Tibial nerve (tissue), 4 donors: ENCODE data around the gene APOBEC3B. TPM values are rescaled to one million over a fixed set of nuclear protein-coding genes. Genes with fewer than 3 reads are reported as not detected.
A peak's percentile ranks its signal among the peaks of the same experiment; 100 is the strongest.
"Not testable (repeated sequence)": the region's sequence is repeated elsewhere in the genome, so short reads cannot be mapped to it uniquely, and the experiment has no call there.

Experiments used
- DNase-seq, 2 donors: peaks; one replicate each; pipeline ENCODE4 v3.0.0-alpha.2; 2019; ENCODE audit warnings: low spot score in 2 of 2
- H3K27ac ChIP-seq, 4 donors: fragments of 200-600 bp; sonication (generic) in 3 of 4; one replicate each; pipeline ENCODE4 v1.5.1; 2017 to 2019; ENCODE audit warnings: mild to moderate bottlenecking in 1 of 4
- H3K27me3 ChIP-seq, 2 donors: fragments of 200-600 bp; sonication (generic) in 1 of 2; one replicate each; pipeline versions ENCODE4 v1.5.1 to v1.6.0; 2017 to 2019
- H3K36me3 ChIP-seq, 3 donors: fragments of 200-600 bp; sonication (generic); one replicate each; pipeline ENCODE4 v1.5.1; 2018 to 2019
- H3K4me1 ChIP-seq, 4 donors: fragments of 200-600 bp; sonication (generic) in 3 of 4; one replicate each; pipeline ENCODE4 v1.5.1; 2017 to 2019
- H3K4me3 ChIP-seq, 4 donors: fragments of 200-600 bp; sonication (generic) in 3 of 4; one replicate each; pipeline ENCODE4 v1.5.1; 2017 to 2019; ENCODE audit warnings: mild to moderate bottlenecking in 1 of 4, moderate library complexity in 1 of 4
- H3K9me3 ChIP-seq, 4 donors: fragments of 200-600 bp; sonication (generic) in 3 of 4; one replicate each; pipeline ENCODE4 v1.5.1; 2017 to 2019
- EP300 ChIP-seq, 2 donors: sonication (generic); formaldehyde crosslinking; IDR thresholded peaks; one replicate each; pipeline ENCODE4 v1.6.1; 2017; ENCODE audit warnings: antibody characterized with exemption in 2 of 2, mild to moderate bottlenecking in 1 of 2
- POLR2A ChIP-seq, 2 donors: fragments of 450-650 bp; IDR thresholded peaks; one replicate each; pipeline ENCODE4 v1.6.1; 2017; ENCODE audit warnings: antibody characterized with exemption in 2 of 2, mild to moderate bottlenecking in 2 of 2, moderate library complexity in 2 of 2
- WGBS, 2 donors: methylation state at CpG; one replicate each; pipeline ENCODE4 v1.1.5; 2018; 5-methylcytosine and 5-hydroxymethylcytosine counted together
- total RNA-seq, 4 donors: library from RNA; depleted of rRNA; stranded (reverse); fragments of >200 nt; gene quantifications; one replicate each; pipeline ENCODE4 v1.1.0, GENCODE V29; 2016
- TF ChIP-seq, protein P1 (sequence below), 5 experiments: fragments of 200-600 bp in 3 of 5; fragments of 450-650 bp in 2 of 5; sonication (generic) in 3 of 5; IDR thresholded peaks; one replicate each; pipeline ENCODE4 v1.5.1; 2016 to 2019; ENCODE audit warnings: antibody characterized with exemption in 5 of 5, mild to moderate bottlenecking in 3 of 5, moderate library complexity in 2 of 5

APOBEC3B gene
- total RNA-seq, 4 donors from 2014 or later = 0.39 to 3.3 (median 0.60) TPM; not detected in 1

DNA sequence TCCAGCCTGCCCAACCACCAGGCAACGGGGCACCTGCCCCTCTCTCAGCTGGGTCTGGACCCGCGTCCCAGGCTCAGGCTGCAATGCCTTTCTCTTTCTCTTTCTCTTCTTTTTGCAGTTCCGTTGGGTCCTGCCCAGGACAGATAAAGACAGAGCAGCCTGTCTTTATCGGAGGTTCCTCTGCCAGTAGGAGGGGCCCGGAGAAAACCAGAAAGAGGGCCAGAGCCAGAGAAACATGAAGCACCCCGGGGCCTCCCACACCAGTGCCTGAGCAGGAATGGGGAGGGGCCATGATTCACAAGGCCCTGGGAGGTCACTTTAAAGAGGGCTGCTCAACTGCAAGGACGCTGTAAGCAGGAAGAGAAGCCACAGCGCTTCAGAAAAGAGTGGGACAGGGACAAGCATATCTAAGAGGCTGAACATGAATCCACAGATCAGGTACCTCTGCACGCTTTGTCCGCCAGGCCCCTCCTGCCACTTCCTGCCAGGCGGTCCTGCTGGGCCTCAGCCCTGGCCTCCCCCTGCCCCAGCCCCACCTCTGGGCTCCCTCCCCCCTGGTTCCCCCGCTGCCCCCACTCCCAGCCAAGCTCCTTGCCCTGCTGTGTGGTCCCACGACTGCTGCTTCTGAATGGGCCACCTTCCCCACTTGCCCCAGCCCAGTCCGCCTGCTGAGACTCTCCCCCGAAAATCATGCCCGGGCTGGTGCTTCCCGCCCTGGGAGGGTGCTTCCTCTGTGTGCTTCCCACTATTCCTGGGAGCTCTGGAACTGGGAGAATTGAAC is 32.0 kb downstream of the APOBEC3B start, which contains the start of gene APOBEC3C:
Gene APOBEC3C, plus strand, starts transcription at position 316 of the 781 bp plus-strand sequence. Its CDS starts 106 bp downstream, at position 422.
- Histone ChIP-seq H3K4me3 (peak within 1 kb of the TSS; percentile 30 to 59 (median 39)), H3K9me3 (no peaks in the 10 kb centered on the region), H3K27me3 (no peaks in the 10 kb centered on the region), H3K36me3 (peaks cover 0 to 8% (median 0%) of the 10 kb centered on the region in 3 donors), H3K27ac (peak within 1 kb of the TSS; percentile 32 to 90 (median 84)), H3K4me1 (peaks cover 0 to 22% (median 12%) of the 10 kb centered on the region in 4 donors)
- peak; percentile 56 to 74 for TF ChIP-seq POLR2A (IDR thresholded peaks at IDR 0.05)
- TF ChIP-seq, protein P1, sequence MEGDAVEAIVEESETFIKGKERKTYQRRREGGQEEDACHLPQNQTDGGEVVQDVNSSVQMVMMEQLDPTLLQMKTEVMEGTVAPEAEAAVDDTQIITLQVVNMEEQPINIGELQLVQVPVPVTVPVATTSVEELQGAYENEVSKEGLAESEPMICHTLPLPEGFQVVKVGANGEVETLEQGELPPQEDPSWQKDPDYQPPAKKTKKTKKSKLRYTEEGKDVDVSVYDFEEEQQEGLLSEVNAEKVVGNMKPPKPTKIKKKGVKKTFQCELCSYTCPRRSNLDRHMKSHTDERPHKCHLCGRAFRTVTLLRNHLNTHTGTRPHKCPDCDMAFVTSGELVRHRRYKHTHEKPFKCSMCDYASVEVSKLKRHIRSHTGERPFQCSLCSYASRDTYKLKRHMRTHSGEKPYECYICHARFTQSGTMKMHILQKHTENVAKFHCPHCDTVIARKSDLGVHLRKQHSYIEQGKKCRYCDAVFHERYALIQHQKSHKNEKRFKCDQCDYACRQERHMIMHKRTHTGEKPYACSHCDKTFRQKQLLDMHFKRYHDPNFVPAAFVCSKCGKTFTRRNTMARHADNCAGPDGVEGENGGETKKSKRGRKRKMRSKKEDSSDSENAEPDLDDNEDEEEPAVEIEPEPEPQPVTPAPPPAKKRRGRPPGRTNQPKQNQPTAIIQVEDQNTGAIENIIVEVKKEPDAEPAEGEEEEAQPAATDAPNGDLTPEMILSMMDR (IDR thresholded peaks at IDR 0.05) = peak in 1 of 5 experiments; percentile 10
- TF ChIP-seq EP300 (IDR thresholded peaks at IDR 0.05) = peak in 1 of 2 donors; percentile 79
- 3 to 7% methylated on average over 16 to 17 of the region's 18 CpGs for WGBS, 2 donors
- peak; percentile 71 to 83 for DNase-seq

DNA sequence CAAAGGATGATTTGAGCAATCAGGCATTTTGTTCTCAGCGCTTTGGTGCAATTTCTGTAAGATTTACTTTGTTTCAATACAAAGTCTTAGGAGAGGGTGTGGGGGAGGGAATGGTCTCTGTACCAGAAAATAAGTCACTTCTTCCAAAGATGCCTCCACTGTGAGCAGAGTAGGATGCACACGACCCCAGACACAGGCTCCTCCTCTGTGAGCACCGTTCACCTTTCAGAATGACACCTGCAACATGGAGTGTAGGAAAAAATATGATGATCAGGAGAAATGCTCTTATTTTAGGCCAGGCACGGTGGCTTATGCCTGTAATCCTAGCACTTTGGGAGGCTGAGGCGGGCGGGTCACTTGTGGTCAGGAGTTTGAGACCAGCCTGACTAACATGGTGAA is 32.6 kb downstream of the APOBEC3B start:
- 33 to 36% methylated on average over 6 of the region's 6 CpGs for WGBS, 2 donors
- peak overlapping the region; percentile 30 to 59 (median 39) for H3K4me3 ChIP-seq
- H3K4me1 ChIP-seq = peaks cover 0 to 22% (median 12%) of the 10 kb centered on the region in 4 donors
- H3K27me3 ChIP-seq, DNase-seq, H3K9me3 ChIP-seq, H3K36me3 ChIP-seq: not testable (repeated sequence)
- peak overlapping the region; percentile 32 to 90 (median 84) for H3K27ac ChIP-seq

DNA sequence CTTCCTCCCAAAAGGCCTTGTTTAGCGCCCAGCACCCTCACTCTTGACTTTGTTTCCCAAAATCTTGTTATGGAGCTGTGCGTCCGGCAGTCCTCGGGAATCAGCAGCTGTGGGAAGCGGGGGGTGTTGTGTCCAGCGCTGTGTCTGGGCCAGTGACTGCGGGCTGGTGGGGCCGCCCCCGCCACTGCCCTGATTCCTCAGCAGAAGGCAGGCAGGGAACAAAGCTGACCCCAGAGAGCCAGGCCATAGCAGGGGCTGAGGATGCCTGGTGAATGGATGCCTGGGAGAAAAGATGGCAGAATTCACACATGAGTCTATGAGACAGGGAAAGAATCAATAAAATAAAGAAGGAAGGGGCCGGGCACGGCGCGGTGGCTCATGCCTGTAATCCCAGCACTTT is 34.4 kb downstream of the APOBEC3B start:
- TF ChIP-seq, protein P1 (IDR thresholded peaks at IDR 0.05) = no peak
- TF ChIP-seq POLR2A (IDR thresholded peaks at IDR 0.05) (no peak), EP300 (IDR thresholded peaks at IDR 0.05) (no peak)
- H3K27me3 ChIP-seq = no peaks in the 10 kb centered on the region
- no peak for DNase-seq
- no peak overlapping the region for H3K4me3 ChIP-seq
- peaks cover 0 to 34% (median 15%) of the 10 kb centered on the region in 4 donors for H3K4me1 ChIP-seq
- H3K9me3 ChIP-seq = no peaks in the 10 kb centered on the region
- H3K36me3 ChIP-seq = peaks cover 0 to 8% (median 0%) of the 10 kb centered on the region in 3 donors
- WGBS, 2 donors = 86 to 91% methylated on average over 13 of the region's 13 CpGs
- H3K27ac ChIP-seq = no peak overlapping the region

DNA sequence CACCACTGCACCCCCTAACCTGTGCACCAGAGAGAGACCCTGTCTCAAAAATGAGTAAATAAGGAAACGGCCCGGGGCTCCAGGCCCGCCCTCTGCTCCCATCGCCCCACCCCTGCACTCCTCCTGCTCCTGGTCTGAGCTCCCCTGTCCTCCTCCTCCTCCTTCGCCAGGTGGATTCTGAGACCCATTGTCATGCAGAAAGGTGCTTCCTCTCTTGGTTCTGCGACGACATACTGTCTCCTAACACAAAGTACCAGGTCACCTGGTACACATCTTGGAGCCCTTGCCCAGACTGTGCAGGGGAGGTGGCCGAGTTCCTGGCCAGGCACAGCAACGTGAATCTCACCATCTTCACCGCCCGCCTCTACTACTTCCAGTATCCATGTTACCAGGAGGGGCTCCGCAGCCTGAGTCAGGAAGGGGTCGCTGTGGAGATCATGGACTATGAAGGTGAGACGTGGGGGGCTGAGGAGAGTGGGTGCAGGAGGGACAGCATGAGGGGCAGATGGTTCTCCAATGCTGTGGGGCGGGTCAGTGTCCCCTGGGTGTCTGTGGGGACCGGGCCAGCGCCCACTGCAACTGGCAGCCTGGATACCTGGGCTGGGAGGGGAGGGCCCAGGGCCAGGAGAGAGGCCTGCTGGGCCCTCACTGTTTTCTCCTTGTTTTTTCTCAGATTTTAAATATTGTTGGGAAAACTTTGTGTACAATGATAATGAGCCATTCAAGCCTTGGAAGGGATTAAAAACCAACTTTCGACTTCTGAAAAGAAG is 35.6 kb downstream of the APOBEC3B start:
- Histone ChIP-seq H3K36me3 (peaks cover 0 to 8% (median 0%) of the 10 kb centered on the region in 3 donors), H3K9me3 (no peaks in the 10 kb centered on the region), H3K4me1 (peaks cover 0 to 44% (median 17%) of the 10 kb centered on the region in 4 donors), H3K27me3 (no peaks in the 10 kb centered on the region), H3K27ac (no peak overlapping the region), H3K4me3 (no peak overlapping the region)
- DNase-seq = no peak
- TF ChIP-seq EP300 (IDR thresholded peaks at IDR 0.05) = no peak
- TF ChIP-seq POLR2A (IDR thresholded peaks at IDR 0.05) = no peak
- TF ChIP-seq, protein P1 (IDR thresholded peaks at IDR 0.05) = no peak
- 82 to 83% methylated on average over 18 of the region's 18 CpGs for WGBS, 2 donors

DNA sequence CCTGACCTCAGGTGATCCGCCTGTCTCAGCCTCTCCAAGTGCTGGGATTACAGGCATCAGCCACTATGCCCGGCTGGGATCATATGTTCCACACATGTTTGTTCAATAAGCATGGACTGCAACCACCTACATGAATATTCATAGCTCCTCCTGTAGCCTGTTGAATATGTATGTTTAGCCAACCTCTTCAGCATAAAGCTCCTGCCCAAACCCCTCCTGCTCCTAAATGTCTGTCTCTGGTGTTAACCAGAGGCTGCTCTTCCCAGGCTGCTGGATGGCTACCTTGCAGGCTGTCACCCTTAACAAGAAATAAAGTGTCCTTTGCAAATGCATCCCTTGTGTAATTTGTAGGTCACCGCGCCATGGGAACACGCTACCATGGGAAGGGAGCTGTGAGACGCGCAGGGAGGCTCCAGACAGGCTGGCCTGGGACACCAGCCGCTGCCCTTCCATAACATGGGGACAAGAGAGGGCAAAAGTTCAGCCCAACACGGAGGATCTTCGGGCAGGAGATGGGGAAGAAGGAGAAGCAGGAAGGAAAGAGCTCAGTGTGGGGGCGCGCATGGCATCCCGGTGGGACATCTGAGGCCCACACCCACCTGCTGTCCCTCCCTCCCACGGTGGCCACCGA is 38.0 kb downstream of the APOBEC3B start:
- Histone ChIP-seq H3K4me3 (peak overlapping the region; percentile 20 to 47 (median 36)), H3K27ac (peak overlapping the region in 3 of 4 donors; percentile 64 to 88 (median 81)), H3K4me1 (peaks cover 0 to 28% (median 11%) of the 10 kb centered on the region in 4 donors), H3K36me3 (peaks cover 0 to 30% (median 0%) of the 10 kb centered on the region in 3 donors)
- H3K9me3 ChIP-seq, H3K27me3 ChIP-seq, DNase-seq: not testable (repeated sequence)
- 33 to 35% methylated on average over 14 to 15 of the region's 15 CpGs for WGBS, 2 donors
